IPS-18c (cell line): ENCODE data around the gene TMEM179B.
"Not testable (repeated sequence)": the region's sequence is repeated elsewhere in the genome, so short reads cannot be mapped to it uniquely, and the experiment has no call there.

ENCODE experiments used
- H3K4me3 ChIP-seq: 2 replicates; pipeline ENCODE4 v1.7.0; 2013; ENCODE audit warnings: low read depth, mild to moderate bottlenecking, low read length, moderate library complexity; ENCODE audit not compliant: insufficient read depth
- H3K9me3 ChIP-seq: one replicate; pipeline ENCODE4 v1.6.1; 2013; ENCODE audit warnings: mild to moderate bottlenecking, low read length, moderate library complexity; ENCODE audit not compliant: control insufficient read depth, insufficient read depth

TMEM179B gene

DNA sequence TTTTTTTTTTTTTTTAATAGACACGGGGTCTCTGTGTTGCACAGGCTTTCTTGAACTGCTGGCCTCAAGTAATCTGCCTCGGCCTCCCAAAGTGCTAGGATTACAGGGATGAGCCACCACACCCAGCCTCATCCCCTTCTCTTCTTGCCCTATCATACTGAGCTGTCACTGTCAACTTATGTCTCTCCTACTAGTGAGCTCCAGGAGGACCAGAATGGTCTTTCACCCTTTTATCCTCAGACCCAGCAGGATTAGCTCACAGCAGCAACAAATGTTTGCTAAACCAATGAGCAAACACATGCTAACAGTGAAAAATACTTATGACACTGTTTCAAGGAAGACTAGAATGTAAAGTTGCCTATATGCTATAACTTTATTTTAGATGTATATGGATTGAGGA is 24.5 kb downstream of the TMEM179B start:
- Histone ChIP-seq H3K9me3 (no peaks in the 10 kb centered on the region), H3K4me3 (no peak overlapping the region)

- Histone ChIP-seq H3K4me3 (no peak overlapping the region), H3K9me3 (no peaks in the 10 kb centered on the region)
Measured at GRCh38 chr11:62816557-62816956, 29.4 kb downstream of the TMEM179B start.

- Histone ChIP-seq H3K4me3 (no peak overlapping the region), H3K9me3 (no peaks in the 10 kb centered on the region)
Measured at GRCh38 chr11:62817129-62817528, 29.9 kb downstream of the TMEM179B start.

GRCh38 chr11:62823677-62824076 is 36.5 kb downstream of the TMEM179B start:
- no peak overlapping the region for H3K4me3 ChIP-seq
- no peaks in the 10 kb centered on the region for H3K9me3 ChIP-seq

DNA sequence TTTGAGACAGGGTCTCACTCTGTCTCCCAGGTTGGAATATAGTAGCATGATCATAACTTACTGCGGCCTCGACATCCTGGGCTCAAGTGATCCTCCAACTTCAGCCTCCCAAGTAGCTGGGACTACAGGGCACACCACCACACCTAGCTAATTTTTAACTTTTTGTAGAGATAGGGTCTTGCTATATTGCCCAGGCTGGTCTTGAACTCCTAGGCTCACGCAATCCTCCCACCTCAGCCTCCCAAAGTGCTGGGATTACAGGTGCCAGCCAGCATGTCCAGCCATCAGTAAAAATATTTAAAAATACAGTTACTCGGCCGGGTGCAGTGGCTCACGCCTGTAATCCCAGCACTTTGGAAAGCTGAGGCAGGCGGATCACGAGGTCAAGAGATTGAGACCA is 40.9 kb downstream of the TMEM179B start:
- not testable (repeated sequence) for H3K4me3 ChIP-seq, H3K9me3 ChIP-seq

GRCh38 chr11:62830904-62831519 is 43.8 kb downstream of the TMEM179B start:
- Histone ChIP-seq H3K4me3 (peak overlapping the region; percentile 98), H3K9me3 (no peaks in the 10 kb centered on the region)

DNA sequence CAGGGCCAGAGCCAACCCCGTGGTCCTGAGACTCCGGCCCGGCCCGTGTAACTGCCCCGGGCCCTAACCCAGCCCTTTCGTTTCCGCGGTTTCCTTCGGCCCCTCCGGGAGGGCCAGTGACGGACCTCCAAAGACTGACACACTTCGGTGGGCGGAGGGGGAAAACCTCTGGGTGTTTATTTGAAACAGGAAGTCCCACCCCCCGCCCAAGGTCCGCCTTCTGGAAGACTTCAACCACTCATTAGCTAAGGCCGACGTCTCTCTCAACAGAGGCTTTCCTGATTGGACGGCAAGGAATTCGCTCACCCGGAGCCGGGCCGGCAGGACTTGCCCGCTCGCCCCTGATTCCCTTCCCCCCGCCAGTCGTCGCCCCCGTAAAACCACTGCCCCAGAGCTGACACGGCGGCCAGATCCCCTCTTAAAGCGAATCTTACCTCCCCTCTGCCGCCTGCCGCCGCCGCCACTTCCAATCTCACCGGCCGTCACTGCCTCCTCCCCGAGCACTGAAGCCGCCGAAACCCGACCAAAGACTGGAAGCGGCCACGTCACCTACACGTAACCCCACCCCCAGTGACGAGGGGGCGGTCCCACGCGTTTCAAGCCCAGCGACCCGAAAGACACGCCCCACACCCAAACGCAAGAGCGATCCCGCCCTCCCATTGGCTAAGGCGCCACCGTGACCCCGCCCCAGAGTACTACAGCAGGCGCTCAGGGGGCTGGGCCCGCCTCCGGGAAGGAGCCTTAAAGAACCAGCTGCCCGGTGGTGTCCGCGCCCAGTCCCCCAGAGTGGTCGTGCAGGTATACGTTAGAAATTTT is 44.5 kb downstream of the TMEM179B start, which contains the start of gene STX5:
TSS of gene STX5 (minus strand) at position 532 of the 816 bp plus-strand sequence. CDS start 808 bp downstream, outside the sequence.
- Histone ChIP-seq H3K4me3 (peak within 1 kb of the TSS; percentile 98), H3K9me3 (no peaks in the 10 kb centered on the region)

DNA sequence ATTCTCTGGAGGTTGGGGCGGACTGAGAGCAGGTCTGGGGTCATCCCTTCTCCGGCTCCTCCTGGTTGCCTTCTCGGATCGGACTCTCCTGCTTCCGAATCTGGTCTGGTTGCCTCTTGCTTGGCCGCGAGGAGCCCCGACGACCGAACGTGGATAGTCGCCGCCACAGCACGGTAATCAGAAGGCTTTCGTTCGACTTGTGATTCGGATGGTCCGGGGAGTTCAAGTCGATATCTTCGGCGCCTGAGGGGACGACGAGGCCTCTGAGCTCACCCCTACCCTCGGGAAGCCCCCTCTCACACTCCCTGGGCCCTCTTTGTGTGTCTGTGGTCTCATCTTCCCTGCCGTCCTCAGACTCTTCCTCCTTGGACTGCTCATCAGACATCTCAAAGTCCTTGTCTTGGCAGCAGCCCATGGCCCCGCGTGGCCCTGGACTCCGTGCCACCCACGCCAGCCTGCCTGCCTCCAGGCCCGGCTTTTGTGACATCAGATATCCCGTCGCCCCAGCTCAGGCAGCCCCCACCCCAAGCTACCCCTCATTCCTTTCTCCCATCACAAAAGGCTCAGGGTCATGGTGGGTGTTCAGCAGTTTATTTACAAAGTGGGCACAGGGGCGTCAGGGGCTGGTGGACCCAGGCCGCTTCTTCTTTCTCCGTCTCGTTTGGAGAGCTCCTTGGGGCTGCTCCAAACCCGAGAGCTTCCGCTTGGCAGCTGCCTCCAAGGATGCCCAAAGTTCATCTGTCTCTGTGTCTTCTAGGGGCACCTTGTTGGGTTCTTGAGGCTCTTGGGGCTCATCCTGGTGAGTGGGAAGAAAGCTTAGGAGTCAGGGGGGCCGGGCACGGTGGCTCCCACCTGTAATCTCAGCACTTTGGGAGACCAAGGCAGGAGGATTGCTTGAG is 45.4 kb downstream of the TMEM179B start, which contains the start of gene TEX54:
TSS of gene TEX54 (minus strand) at position 506 of the 899 bp plus-strand sequence.
- H3K4me3 ChIP-seq = peak within 1 kb of the TSS; percentile 98
- no peaks in the 10 kb centered on the region for H3K9me3 ChIP-seq

DNA sequence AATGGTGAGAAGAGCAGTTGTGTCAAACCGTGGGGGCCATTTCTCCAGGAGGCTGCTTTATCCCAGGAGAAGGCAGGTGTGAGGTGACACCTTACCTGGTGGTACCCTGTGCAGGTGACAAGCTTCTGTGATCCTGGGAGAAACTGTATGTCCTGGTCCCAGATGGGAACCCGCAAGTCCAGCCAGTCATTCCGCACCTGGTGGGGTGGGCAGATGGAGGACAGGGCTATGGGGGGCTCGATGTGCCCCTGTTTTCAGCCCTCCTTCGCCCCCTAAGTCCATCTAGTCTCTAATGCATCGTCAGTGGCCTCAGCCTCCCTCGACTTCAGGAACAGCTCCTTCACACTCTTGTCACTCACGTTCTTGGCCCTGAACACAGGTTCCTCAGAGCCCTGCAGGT is 48.1 kb downstream of the TMEM179B start:
- H3K4me3 ChIP-seq = no peak overlapping the region

GRCh38 chr11:62839050-62839945 is 52.1 kb downstream of the TMEM179B start, which contains the start of gene WDR74:
Gene WDR74, minus strand, starts transcription at chr11:62839590. Its CDS starts 20 bp downstream, at chr11:62839570.
- Histone ChIP-seq H3K9me3 (no peaks in the 10 kb centered on the region), H3K4me3 (peak within 1 kb of the TSS; percentile 99)

More for the DNA sequence above, 48.1 kb downstream of the TMEM179B start:
- no peaks in the 10 kb centered on the region for H3K9me3 ChIP-seq
